Activated T-helper 1 cell treated with anti-CD3 and anti-CD28 coated beads, Interleukin-2, amount 50 U/mL, for 16 hours (primary cell): ENCODE measurements around the gene PSMD9.
"Not testable (repeated sequence)": the region's sequence is repeated elsewhere in the genome, so short reads cannot be mapped to it uniquely, and the experiment has no call there.

Experiments used
- DNase-seq, 2 donors: peaks; one replicate each; pipeline ENCODE4 v3.0.0-alpha.2; 2020; ENCODE audit warnings: low read depth in 1 of 2, low spot score in 1 of 2

PSMD9 gene, protein sequence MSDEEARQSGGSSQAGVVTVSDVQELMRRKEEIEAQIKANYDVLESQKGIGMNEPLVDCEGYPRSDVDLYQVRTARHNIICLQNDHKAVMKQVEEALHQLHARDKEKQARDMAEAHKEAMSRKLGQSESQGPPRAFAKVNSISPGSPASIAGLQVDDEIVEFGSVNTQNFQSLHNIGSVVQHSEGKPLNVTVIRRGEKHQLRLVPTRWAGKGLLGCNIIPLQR

DNA sequence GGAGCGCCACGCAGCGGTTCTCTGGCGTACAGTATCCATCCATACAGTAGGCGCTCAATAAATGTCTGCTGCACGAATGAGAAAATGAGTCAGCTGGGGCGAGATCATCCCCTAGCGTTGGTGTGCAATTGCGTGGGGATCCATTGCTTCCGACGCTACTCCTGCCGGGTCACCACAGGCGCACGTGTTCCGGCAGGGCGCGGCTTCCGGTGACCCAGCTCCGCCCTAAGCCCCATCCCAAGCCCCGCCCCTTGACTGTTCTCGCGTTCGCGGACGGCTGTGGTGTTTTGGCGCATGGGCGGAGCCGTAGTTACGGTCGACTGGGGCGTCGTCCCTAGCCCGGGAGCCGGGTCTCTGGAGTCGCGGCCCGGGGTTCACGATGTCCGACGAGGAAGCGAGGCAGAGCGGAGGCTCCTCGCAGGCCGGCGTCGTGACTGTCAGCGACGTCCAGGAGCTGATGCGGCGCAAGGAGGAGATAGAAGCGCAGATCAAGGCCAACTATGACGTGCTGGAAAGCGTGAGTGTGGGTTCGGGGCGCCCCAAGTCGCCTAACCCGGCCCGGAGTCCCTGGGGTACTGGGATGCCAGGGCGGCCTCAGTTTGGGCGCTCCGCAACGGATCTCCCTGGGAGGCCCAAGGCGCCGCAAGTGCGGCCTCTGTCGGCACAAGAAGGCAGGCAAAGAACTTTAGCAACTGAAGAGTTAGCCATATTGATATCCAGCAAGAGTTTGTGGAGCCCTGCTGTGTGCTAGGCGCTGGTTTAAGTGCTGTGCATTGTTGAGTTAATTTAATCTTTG is at the start of gene PSMD9:
TSS of gene PSMD9 (plus strand) at position 313 of the 796 bp plus-strand sequence. CDS start at position 380, 67 bp downstream.
- peak; percentile 97 to 98 for DNase-seq

DNA sequence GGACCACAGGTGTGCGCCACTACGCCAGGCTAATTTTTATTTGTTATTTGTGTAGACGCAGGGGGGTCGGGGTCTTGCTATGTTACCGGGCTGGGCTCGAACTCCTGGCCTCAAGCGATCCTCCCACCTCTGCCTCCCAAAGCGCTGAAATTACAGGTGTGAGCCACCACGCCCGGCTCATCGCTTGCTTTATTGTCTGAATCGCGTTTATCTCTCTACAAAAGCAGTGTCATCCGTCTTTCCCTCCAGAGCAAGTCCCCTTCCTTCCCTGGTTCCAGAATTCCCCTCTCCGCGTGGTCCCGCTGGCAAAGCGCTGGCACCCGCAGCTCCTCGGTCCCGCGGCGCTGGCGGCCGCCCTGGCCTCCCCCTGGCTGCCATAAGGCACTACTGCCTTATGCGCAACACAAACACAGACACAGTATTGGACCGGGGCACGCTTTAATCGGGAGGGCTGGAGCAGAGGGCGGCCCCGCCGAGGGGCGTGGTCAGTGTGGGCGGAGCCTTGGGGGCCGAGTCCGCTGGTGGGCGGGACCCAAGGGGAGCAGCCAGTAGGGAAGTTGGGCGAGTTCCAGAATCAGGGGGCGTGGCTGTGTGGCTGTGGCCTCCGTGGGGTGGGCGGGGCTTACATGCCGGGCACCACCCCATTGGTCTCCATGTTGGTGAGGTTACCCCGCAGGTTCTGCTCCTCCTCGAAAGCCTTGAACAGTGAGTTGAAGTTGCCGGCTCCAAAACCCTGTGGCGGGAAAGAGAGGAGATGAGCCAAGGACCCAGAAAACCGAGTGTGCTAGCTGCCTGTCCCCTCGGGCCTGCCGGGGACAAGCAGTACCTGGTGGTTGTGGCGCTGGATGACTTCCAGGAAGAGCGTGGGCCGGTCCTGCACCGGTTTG is 49.2 kb upstream of the PSMD9 start:
- DNase-seq, result peak; percentile 99 to 100

DNA sequence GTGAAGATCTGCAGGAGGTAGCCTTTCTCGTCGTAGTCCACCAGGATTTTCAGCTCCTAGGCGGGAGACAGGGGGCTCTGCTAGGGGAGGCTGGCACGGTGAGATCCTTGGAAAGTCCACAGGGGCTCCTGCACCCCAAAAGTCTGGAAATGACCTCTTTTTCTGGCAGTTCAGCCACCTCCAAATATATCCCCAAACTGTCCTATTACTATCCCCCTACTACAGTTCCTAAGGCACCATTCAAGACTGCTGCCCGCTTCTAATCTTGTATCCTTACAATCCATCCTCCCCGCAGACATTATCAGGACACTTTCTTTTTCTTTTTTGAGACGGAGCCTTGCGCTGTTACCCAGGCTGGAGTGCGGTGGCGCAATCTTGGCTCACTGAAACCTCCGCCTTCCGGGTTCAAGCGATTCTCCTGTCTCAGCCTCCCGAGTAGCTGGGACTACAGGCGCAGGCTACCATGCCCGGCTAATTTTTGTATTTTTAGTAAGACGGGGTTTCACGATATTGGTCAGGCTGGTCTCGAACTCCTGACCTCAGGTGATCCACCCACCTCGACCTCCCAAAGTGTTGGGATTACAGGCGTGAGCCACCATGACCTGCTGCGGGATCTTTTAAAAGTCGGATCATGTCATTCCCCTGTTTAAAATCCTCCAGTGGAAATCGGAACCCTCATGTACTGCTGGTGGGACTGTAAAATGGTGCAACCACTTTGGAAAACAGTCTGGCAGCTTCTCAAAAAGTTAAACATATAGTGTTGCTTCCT is 48.4 kb upstream of the PSMD9 start:
- DNase-seq, result no peak

DNA sequence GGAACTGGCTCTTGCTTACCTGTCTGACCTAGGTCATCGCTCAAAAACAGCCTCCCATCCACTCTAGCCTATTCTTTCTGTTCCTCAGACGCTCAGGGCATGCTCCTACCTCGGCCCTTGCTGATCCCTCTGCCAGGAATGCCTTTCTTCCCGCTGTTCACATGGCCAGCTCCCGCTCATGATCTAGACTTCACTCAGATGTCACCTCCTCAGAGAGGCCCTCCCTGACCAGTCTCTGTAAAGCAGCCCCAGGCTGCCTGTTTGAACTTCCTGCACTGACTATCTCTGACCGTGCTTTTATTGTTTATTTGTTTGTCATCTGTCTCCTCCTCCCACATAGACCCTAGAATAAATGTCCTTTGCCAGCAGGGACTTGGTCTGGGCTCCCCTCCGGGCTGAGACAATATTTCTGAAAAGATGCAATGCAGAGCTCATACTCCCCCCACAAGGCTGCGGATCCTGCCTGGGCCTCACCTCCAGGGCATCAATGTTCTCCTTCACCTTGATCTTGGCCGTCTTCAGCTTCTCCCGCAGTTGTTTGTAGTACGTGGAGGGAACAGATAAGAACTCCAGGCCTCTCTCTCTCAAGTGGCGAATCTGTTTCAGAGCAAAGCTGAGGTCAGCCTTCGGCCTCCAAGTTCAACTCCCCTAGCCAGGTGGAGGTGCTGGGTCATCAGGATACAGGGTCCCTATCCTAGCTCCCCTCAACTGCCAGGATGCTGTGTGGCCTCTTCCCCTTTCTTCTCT is 45.2 kb upstream of the PSMD9 start:
- DNase-seq, result no peak

DNA sequence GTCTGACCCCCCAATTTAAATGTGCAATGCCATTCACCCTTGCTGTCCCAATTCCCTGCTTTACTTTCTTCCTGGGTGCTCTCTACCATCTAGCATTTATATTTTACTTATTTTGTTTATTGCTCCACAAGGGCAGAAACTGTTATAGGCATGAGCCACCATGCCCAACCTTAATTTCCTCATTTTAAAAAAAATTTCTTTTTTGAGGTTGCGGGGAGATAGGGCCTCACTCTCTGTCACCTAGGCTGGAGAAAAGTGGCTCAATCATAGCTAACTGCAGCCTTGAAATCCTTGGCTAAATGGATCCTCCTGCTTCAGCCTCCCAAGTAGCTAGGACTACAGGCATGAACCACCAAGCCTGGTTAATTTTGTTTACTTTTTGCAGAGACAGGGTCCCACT is 42.9 kb upstream of the PSMD9 start:
- DNase-seq, result no peak

DNA sequence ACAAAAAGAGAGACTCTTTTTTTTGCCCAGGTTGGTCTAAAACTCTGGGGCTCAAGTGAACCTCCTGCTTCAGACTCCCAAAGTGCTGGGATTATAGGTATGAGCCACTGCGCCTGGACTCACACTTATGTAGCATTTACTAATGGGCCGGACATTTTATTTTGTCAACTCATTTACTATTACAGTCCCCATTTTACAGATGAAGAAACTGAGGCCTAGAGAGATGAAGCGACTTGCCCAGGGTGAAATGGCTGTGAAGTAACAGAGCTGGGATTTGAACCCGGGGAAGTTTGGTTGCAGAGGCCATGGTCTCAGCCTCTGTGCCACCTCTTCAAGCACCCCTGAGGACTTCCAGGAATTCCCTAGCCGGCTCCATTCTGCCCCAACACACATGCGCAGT is 39.4 kb upstream of the PSMD9 start:
- no peak for DNase-seq

DNA sequence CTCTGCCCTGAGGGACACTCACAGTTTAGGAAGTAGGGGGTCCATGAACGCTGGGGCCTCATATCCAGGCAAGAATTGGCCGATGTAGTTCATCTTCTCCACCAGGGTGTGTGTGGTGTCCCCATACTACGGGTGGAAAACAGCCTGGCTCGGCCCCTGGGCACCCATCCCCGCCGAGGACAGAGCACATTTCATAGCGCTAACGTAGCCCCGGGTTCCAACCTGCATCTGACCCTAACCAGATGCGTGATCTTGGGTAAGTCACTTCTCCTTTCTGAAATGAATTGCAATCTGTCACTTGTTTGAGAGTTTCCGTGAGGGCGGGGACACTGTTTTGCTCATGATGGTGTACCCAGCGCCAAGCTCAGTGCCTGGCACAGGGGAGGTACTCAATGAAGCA is 38.9 kb upstream of the PSMD9 start:
- DNase-seq, result no peak

DNA sequence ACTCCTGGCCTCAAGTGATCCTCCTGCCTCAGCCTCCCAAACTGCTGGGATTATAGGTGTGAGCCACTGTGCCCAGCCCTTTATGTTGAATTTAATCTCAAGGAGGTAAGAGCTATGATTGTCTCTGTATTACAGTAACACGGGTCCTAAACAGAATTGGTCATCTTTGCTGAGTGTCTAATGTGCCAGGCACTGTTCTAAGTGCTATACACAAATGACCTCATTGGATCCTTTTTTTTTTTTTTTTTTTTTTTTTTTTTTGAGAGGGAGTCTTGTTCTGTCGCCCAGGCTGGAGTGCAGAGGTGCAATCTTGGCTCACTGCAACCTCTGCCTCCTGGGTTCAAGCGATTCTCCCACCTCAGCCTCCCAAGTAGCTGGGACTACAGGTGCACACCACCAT is 36.2 kb upstream of the PSMD9 start:
- not testable (repeated sequence) for DNase-seq

DNA sequence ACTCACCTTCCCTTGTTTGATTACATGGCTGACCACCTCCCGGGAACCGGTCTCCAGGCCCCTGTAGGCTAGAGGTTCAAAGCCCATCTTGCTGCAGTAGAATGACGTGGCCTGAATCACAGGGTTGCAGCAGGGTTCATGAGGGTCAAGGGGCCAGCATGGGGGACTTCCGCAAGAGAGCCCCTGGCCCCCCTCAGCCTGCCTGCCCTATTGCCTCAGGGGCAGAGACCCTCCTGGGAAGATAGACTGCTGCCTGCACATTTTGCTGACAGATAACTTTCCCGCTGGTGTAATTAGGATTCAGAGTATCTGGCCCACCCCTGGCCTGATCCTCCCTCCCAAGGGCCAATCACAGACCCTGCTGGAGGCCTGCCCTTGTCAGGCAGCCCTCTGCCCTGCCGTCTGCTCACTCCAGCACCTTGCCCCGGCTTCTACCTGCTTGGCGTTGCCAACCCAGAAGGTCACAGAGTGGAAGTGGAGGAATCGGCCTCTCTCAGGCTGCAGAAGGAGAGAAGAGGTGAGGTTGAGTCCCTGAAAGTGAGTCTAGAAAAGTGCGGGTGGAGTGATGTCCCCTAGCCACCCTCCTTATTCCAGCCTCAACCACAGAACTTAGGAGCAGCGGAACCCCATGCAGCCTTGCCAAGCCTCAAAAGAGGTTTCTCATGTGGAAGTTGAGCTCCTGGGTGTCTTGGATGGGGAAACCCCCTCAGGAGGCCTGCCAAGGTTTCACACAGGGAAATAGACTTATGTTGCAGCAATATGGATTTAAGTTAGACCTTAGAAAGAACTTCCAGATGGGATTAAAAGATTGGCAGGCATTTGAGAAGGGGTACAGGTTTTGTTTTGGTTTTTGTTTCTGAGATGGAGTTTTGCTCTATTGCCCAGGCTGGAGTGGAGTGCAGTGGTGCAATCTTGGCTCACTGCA is 31.0 kb upstream of the PSMD9 start:
- no peak for DNase-seq

DNA sequence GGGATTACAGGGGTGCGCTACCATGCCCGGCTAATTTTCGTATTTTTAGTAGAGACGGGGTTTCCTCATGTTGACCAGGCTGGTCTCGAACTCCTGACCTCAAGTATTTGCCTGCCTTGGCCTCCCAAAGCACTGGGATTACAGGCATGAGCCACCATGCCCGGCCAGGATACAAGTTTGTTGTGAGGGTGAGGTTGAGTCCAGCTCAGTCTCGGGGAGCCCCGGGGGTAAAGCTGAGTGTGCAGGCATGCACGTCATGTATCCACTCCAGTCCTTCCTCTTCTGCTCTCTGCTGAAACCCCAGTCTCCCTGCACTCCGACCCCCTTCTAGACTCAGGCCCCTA is 30.3 kb upstream of the PSMD9 start:
- no peak for DNase-seq

DNA sequence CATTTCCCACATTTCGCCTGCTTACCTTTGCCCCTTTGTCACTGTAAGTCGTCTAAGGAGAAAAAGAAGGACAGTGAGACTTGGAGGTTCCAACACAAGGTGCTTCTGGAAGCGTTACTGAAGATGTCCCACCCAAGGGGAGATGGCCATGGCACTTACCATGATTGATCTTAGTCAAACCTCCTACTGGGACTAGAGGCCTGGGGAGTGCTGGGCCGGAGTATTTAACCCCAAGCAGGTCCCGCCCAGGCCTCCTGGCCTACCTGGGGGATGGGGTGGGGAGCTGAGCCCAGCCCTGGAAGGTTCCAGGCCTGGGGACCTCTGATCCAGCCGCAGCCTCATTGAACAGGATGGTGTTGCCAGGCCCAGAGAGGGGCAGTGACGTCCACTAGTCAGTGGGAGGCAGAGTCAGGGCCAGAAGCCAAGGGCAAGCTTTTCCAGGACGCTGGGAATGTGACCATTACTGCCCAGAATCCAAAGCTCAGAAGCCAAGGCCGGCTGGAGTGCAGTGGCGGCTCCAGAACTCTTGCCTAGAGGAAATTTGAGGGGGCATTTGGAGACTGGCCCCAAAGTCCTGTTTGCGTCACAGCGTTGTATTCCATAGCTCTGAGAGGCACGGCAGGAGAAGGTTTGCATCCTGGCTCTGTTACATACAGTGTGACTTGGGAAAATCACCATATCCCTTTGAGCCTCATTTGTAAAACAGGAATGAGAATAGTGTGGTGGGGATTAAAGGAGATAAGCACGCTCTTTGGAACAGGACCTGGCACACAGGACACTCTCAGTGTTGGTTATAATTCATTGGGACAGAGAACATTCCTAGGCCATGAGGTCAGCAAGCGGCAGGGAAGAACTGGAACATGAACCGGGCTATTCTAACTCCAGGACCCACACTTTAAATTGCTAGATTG is 29.7 kb upstream of the PSMD9 start, which contains the start of gene HPD:
TSS of gene HPD (minus strand) at position 198 of the 911 bp plus-strand sequence. CDS start at position 162, 36 bp downstream.
- DNase-seq, result no peak

DNA sequence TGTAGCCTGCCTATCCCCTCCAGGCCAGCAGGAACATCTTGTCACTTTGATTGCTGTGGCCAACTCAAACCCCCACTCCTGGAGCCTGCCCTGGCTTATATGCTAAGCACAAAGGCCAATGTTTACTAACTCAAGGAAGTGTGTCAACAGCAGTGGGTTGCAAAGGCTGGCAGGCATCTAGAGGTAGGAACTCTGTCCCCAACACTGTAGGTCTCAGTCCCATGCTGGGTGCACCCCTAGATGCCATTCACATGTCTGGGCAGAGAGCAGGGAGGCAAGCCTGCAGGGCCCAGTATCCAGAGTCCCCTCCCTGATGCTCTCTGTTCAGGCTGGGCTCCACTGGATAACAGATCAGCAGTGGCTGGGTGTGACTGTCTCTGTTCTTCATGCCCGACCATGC is 28.3 kb upstream of the PSMD9 start:
- DNase-seq, result no peak

DNA sequence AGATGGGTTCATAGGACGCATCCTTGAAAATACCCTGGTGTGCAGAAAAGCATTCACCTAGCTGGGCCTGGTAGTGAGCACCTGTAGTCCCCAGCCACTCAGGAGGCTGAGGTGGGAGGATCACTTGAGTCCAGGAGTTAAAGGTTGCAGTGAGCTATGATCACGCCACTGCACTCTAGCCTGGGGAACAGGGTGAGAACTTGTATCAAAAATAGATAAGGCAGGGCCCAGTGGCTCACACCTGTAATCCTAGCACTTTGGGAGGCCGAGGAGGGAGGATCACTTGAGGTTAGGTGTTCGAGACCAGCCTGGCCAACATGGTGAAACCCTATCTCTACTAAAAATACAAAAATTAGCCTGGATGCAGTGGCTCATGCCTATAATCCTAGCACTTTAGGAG is 27.9 kb upstream of the PSMD9 start:
- not testable (repeated sequence) for DNase-seq

DNA sequence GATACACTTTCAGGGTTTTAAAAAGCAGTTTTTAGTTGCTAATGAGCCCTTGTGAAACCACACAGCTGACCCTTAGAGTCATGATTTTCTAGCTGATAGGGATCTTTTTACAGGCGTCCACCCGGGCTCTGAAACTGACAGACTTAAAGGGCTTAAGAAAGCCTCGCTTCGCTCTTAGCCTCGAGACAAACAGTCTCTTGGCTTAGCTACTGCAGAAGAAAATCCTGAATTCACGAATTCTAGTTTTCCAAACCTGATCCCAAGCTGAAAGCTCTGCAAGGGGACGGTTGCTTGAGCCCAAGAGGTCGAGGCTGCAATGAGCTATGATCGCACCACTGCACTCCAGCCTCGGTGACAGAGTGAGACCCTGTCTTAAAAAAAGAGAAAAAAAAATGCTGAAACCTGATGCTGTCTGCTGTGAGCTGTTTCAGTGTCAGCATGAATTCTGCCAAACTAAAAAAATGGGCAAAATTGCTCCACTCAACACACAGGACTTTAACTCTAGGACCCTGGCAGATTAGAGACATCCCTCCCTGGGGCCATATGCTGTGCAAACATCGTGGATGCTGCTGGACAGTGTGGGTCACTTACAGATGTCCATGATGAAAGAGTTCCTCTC is 26.8 kb upstream of the PSMD9 start:
- DNase-seq, result no peak

DNA sequence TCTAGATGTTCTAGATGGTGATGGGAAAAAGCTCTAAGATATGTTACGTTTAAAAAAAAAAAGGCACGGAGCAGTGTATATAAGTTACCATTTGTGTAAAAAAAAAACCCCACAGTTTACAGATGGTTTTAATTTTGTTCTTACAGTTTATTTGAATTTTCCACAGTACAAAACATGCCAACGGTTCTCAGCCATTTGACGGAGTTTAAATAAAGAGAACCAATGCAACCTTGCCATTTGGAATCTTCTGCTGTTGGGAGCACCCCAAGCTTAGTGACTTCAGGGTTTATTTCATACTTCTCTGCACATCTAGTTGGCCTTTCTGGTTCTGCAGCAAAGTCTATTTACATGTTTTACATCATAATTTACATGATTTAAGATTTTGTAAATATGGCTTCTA is 22.3 kb upstream of the PSMD9 start:
- DNase-seq, result no peak

DNA sequence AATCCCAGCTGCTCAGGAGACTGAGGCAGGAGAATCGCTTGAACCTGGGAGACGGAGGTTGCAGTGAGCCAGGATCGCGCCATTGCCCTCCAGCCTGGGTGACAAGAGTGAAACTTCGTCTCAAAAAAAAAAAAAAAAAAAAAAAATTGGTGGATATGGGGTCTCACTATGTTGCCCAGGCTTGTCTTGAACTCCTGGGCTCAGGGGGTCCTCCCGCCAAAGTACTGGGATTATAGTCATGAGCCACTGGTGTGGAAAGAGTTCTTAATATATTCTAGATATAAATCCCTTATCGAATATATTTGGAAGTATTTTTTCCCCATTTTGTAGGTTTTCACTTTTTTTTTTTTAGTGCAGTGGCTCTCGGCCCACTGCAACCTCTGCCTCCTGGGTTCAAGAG is 19.4 kb upstream of the PSMD9 start:
- not testable (repeated sequence) for DNase-seq

DNA sequence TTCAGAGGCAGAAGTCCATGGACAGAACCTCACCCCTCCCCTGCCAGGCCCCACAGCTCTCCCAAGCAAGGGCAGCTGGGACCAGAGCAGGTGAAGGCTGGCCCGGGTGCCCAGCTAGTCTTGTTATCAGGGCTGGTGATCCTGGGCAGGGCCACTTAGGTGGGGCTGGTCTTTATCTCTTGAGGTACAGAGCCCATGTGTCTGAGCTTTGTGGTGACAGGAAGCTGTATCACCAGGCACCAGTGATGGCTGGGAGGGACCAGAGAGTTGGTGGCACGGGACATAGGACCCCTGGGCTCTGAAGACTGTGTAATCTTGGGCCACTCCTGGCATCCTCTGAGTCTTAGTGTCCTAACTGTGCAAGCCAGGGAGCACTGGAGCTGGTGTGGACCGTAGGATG is 17.1 kb upstream of the PSMD9 start:
- DNase-seq, result no peak
